Subcutaneous abdominal adipose tissue (tissue), 5 donors: ENCODE data around the gene C6orf52.
"Not testable (repeated sequence)": the region's sequence is repeated elsewhere in the genome, so short reads cannot be mapped to it uniquely, and the experiment has no call there.

Experiments
- H3K27ac ChIP-seq: one replicate; pipeline ENCODE4 v1.7.0; 2013; ENCODE audit warnings: low read depth, mild to moderate bottlenecking, inconsistent platforms, low read length, moderate library complexity
- H3K27me3 ChIP-seq, 5 donors: one replicate each; pipeline ENCODE4 v1.7.0; 2013; ENCODE audit warnings: low read length in 5 of 5, inconsistent platforms in 1 of 5; ENCODE audit not compliant: control insufficient read depth in 5 of 5, insufficient read depth in 4 of 5
- H3K36me3 ChIP-seq, 5 donors: one replicate each; pipeline ENCODE4 v1.7.0; 2013; ENCODE audit warnings: low read length in 5 of 5; ENCODE audit not compliant: control insufficient read depth in 5 of 5, insufficient read depth in 5 of 5
- H3K4me1 ChIP-seq, 5 donors: one replicate each; pipeline ENCODE4 v1.7.0; 2013; ENCODE audit warnings: low read length in 5 of 5, mild to moderate bottlenecking in 3 of 5, moderate library complexity in 1 of 5; ENCODE audit not compliant: control insufficient read depth in 5 of 5, insufficient read depth in 5 of 5
- H3K4me3 ChIP-seq, 5 donors: one replicate each; pipeline ENCODE4 v1.7.0; 2013; ENCODE audit warnings: low read length in 5 of 5, low read depth in 1 of 5
- H3K9ac ChIP-seq, 5 donors: one replicate each; pipeline ENCODE4 v1.7.0; 2013; ENCODE audit warnings: low read length in 5 of 5, mild to moderate bottlenecking in 4 of 5, moderate library complexity in 3 of 5
- H3K9me3 ChIP-seq, 5 donors: one replicate each; pipeline ENCODE4 v1.7.0; 2013; ENCODE audit warnings: low read length in 5 of 5; ENCODE audit not compliant: control insufficient read depth in 5 of 5
- donor health status: healthy.
- donor health status: healthy.
- donor health status: healthy.
- donor health status: healthy.
- donor health status: healthy.

Gene C6orf52

GRCh38 chr6:10725044-10725443 is 30.6 kb upstream of the C6orf52 start:
- no peak overlapping the region for H3K9ac ChIP-seq
- no peaks in the 10 kb centered on the region for H3K27me3 ChIP-seq
- H3K36me3 ChIP-seq = peaks cover 3 to 45% (median 26%) of the 10 kb centered on the region in 5 donors
- peak overlapping the region; percentile 0 for H3K27ac ChIP-seq
- H3K4me3 ChIP-seq = peak overlapping the region in 1 of 5 donors; percentile 4
- H3K4me1 ChIP-seq = peaks cover 4 to 39% (median 33%) of the 10 kb centered on the region in 5 donors
- H3K9me3 ChIP-seq = no peaks in the 10 kb centered on the region

- Histone ChIP-seq H3K4me3 (peak overlapping the region; percentile 83 to 93 (median 85)), H3K36me3 (peaks cover 0 to 33% (median 16%) of the 10 kb centered on the region in 5 donors), H3K27me3 (no peaks in the 10 kb centered on the region), H3K27ac (peak overlapping the region; percentile 90), H3K9me3 (peaks cover 0 to under 1% (median 0%) of the 10 kb centered on the region in 5 donors), H3K4me1 (peaks cover 4 to 40% (median 33%) of the 10 kb centered on the region in 5 donors), H3K9ac (peak overlapping the region; percentile 79 to 94 (median 89))
These were observed 29.1 kb upstream of the C6orf52 start for GRCh38 chr6:10723567-10723881.

- peaks cover 0 to 27% (median 12%) of the 10 kb centered on the region in 5 donors for H3K36me3 ChIP-seq
- peaks cover 4 to 40% (median 33%) of the 10 kb centered on the region in 5 donors for H3K4me1 ChIP-seq
- H3K27ac ChIP-seq = peak within 1 kb of the TSS; percentile 90
These were observed 28.6 kb upstream of the C6orf52 start, which contains the start of gene TMEM14C for GRCh38 chr6:10722820-10723566. Gene TMEM14C, plus strand, starts transcription at chr6:10723070. Its CDS starts 1,544 bp downstream, at chr6:10724614.

GRCh38 chr6:10722570-10722819 is 28.1 kb upstream of the C6orf52 start:
- Histone ChIP-seq H3K4me1 (peaks cover 4 to 40% (median 33%) of the 10 kb centered on the region in 5 donors), H3K9ac (peak overlapping the region; percentile 48 to 94 (median 74))

More at GRCh38 chr6:10722820-10723566, 28.6 kb upstream of the C6orf52 start, which contains the start of gene TMEM14C:
- H3K9ac ChIP-seq = peak within 1 kb of the TSS; percentile 84 to 94 (median 89)
- peaks cover 0 to 3% (median 0%) of the 10 kb centered on the region in 5 donors for H3K9me3 ChIP-seq
- H3K27me3 ChIP-seq = no peaks in the 10 kb centered on the region
- H3K4me3 ChIP-seq = peak within 1 kb of the TSS; percentile 83 to 93 (median 85)

DNA sequence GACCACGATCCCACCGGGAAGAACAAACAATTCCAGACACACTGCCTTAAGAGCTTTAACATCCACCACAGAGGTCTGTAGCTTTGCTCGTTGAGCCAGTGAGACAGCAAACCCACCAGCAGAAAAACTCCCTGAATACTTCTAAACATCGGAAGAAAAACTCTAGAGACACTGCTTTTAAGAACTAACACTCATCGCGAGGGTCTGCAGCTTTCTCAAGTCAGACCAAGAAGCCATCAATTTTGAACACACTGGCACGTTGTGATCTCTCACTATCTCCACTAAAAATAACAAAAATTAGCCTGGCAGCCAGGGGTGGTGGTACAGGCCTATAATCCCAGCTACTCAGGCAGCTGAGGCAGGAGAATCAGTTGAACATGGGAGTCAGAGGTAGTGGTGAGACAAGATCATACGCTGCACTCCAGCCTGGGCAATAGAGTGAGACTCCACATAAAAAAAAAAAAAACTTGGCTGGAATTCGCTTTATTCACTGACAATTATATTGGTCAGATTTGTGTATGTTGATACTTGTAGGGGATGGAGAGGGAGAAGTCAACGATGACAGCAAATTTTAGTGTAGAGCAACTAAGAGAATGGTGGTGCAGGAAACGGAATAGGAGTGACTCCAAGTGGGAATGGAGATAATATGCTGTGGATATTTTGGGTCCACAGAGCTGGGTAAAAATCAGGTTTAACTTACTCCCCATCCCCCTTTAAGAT is 27.6 kb upstream of the C6orf52 start:
- Histone ChIP-seq H3K9ac (peak overlapping the region; percentile 48 to 94 (median 74)), H3K4me3 (peak overlapping the region; percentile 74 to 93 (median 84)), H3K4me1 (peaks cover 4 to 40% (median 33%) of the 10 kb centered on the region in 5 donors), H3K9me3 (peaks cover 0 to 3% (median 0%) of the 10 kb centered on the region in 5 donors), H3K36me3 (peaks cover 0 to 23% (median 8%) of the 10 kb centered on the region in 5 donors), H3K27ac (peak overlapping the region; percentile 90), H3K27me3 (no peaks in the 10 kb centered on the region)

More at GRCh38 chr6:10722570-10722819, 28.1 kb upstream of the C6orf52 start:
- Histone ChIP-seq H3K9me3 (peaks cover 0 to 3% (median 0%) of the 10 kb centered on the region in 5 donors), H3K36me3 (peaks cover 0 to 23% (median 8%) of the 10 kb centered on the region in 5 donors), H3K27ac (peak overlapping the region; percentile 90), H3K4me3 (peak overlapping the region; percentile 74 to 93 (median 84)), H3K27me3 (no peaks in the 10 kb centered on the region)

DNA sequence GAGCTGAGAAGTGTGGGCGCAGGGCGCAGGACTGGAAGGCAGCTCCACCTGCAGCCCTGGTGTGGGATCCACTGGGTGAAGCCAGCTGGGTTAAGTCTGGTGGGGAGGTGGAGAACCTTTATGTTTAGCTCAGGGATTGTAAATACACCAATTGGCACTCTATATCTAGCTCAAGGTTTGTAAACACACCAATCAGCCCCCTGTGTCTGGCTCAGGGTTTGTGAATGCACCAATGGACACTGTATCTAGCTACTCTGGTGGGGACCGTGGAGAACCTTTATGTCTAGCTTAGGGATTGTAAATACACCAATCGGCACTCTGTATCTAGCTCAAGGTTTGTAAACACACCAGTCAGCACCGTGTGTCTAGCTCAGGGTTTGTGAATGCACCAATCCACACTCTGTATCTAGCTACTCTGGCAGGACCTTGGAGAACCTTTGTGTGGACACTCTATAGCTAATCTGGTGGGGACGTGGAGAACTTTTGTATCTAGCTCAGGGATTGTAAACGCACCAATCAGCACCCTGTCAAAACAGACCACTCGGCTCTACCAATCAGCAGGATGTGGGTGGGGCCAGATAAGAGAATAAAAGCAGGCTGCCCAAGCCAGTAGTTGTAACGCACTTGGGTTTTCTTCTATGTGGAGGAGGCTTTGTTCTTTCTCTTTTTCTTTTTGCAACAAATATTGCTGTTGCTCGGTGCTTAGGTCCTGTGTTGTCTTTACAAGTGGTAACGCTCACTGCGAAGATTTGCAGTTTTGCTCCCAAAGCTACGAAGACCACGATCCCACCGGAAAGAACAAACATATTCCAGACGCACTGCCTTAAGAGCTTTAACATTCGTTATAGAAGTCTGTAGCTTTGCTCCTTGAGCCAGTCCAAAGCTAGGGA is 26.8 kb upstream of the C6orf52 start:
- peak overlapping the region; percentile 22 to 81 (median 68) for H3K4me3 ChIP-seq
- H3K4me1 ChIP-seq = peaks cover 4 to 40% (median 33%) of the 10 kb centered on the region in 5 donors
- H3K9me3 ChIP-seq, H3K27me3 ChIP-seq: not testable (repeated sequence)
- H3K27ac ChIP-seq = peak overlapping the region; percentile 30
- peak overlapping the region in 2 of 5 donors; percentile 41 to 50 for H3K9ac ChIP-seq
- H3K36me3 ChIP-seq = peaks cover 0 to 16% (median 6%) of the 10 kb centered on the region in 5 donors

DNA sequence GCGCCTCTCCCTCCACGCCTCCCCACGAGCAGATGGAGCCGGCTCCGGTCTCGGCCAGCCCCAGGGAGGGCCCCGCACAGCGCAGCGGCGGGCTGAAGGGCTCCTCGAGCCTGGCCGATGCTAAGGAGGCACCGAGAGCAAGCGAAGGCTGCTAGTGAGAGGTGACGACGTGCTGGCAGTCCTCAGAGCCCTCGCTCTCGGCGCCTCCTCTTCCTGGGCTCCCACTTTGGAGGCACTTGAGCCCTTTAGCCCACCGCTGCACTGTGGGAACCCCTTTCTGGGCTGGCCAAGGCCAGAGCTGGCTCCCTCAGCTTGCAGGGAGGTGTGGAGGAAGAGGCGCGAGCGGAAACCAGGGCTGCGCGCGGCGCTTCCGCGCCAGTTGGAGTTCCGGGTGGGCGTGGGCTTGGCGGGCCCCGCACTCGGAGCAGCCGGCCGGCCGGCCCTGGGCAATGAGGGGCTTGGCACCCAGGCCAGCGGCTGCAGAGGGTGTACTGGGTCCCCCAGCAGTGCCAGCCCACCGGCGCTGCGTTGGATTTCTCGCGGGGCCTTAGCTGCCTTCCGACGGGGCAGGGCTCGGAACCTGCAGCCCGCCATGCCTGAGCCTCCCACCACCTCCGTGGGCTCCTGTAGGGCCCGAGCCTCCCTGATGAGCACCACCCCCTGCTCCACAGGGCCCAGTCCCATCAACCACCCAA is 26.0 kb upstream of the C6orf52 start:
- no peaks in the 10 kb centered on the region for H3K27me3 ChIP-seq
- H3K4me1 ChIP-seq = peaks cover 4 to 40% (median 33%) of the 10 kb centered on the region in 5 donors
- peaks cover 0 to 3% (median 0%) of the 10 kb centered on the region in 5 donors for H3K9me3 ChIP-seq
- peak overlapping the region in 4 of 5 donors; percentile 49 to 59 (median 54) for H3K9ac ChIP-seq
- H3K36me3 ChIP-seq = peaks cover 0 to 8% (median 0%) of the 10 kb centered on the region in 5 donors
- peak overlapping the region; percentile 30 for H3K27ac ChIP-seq
- H3K4me3 ChIP-seq = peak overlapping the region; percentile 54 to 81 (median 68)

DNA sequence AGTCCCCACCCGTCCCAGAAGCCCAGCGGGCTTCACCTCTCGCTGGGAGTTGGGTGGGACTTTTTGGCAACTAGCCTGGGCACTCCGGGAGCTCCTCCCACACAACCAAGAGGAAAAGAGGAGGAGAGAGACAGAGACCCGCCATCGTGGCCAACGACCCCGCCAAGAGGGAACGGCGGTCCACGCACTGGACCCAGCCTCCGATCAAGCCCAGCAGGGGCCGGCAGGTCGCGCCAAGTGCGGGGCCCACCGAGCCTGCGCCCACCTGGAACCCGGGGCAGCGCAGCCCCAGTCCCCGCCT is 25.5 kb upstream of the C6orf52 start:
- H3K27ac ChIP-seq = peak overlapping the region; percentile 30
- H3K4me1 ChIP-seq = peaks cover 4 to 36% (median 30%) of the 10 kb centered on the region in 5 donors
- peak overlapping the region; percentile 2 to 81 (median 68) for H3K4me3 ChIP-seq
- H3K27me3 ChIP-seq = no peaks in the 10 kb centered on the region
- H3K9me3 ChIP-seq = peaks cover 0 to 3% (median 0%) of the 10 kb centered on the region in 5 donors
- peaks cover 0 to 4% (median 0%) of the 10 kb centered on the region in 5 donors for H3K36me3 ChIP-seq
- H3K9ac ChIP-seq = peak overlapping the region in 4 of 5 donors; percentile 49 to 59 (median 54)
